ENCODE measurements around the gene AK9.

DNA sequence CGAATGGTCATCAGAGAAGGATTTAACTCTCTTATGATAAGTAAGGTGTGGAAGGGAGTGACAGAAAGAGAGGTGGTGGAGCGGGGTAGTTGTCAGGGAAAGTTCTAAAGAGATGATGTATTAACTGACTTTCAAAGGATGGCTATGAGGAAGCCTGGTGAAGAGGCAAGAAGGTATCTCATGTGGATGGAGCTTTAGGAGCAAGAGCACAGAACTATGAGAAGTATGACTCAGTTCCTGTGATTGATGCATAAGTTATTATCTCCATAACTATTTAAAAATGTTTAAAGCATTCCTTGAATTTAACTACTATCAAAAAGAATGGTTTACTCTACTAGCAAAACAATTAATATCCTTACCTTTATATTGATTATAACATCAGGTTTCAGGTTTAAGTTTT lies 28.8 kb downstream of the AK9 start:
- TF ChIP-seq, protein P1, sequence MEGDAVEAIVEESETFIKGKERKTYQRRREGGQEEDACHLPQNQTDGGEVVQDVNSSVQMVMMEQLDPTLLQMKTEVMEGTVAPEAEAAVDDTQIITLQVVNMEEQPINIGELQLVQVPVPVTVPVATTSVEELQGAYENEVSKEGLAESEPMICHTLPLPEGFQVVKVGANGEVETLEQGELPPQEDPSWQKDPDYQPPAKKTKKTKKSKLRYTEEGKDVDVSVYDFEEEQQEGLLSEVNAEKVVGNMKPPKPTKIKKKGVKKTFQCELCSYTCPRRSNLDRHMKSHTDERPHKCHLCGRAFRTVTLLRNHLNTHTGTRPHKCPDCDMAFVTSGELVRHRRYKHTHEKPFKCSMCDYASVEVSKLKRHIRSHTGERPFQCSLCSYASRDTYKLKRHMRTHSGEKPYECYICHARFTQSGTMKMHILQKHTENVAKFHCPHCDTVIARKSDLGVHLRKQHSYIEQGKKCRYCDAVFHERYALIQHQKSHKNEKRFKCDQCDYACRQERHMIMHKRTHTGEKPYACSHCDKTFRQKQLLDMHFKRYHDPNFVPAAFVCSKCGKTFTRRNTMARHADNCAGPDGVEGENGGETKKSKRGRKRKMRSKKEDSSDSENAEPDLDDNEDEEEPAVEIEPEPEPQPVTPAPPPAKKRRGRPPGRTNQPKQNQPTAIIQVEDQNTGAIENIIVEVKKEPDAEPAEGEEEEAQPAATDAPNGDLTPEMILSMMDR (IDR thresholded peaks at IDR 0.05 in 4 of 5, conservative IDR thresholded peaks at IDR 0.05 in 1 of 5) = no peak
- no peak for TF ChIP-seq POLR2A (IDR thresholded peaks at IDR 0.05)

All from gastrocnemius medialis (tissue), 4 donors.